Mucosa of rectum (tissue), 2 donors: ENCODE results near the gene CDRT15.
"Not testable (repeated sequence)": the region's sequence is repeated elsewhere in the genome, so short reads cannot be mapped to it uniquely, and the experiment has no call there.

Experiments
- H3K27ac ChIP-seq, 2 donors: one replicate each; pipeline ENCODE4 v1.7.0; 2013; ENCODE audit warnings: inconsistent platforms in 2 of 2, low read depth in 2 of 2, low read length in 2 of 2
- H3K27me3 ChIP-seq, 2 donors: one replicate each; pipeline ENCODE4 v1.7.0; 2013; ENCODE audit warnings: low read length in 2 of 2; ENCODE audit not compliant: control insufficient read depth in 2 of 2, insufficient read depth in 2 of 2
- H3K36me3 ChIP-seq, 2 donors: one replicate each; pipeline ENCODE4 v1.7.0; 2013; ENCODE audit warnings: low read length in 2 of 2; ENCODE audit not compliant: control insufficient read depth in 2 of 2, insufficient read depth in 2 of 2
- H3K4me1 ChIP-seq, 2 donors: one replicate each; pipeline ENCODE4 v1.7.0; 2013; ENCODE audit warnings: low read length in 2 of 2, mild to moderate bottlenecking in 1 of 2; ENCODE audit not compliant: control insufficient read depth in 2 of 2, insufficient read depth in 2 of 2
- H3K4me3 ChIP-seq, 2 donors: one replicate each; pipeline ENCODE4 v1.7.0; 2013; ENCODE audit warnings: low read length in 2 of 2
- H3K9ac ChIP-seq, 2 donors: one replicate each; pipeline ENCODE4 v1.7.0; 2013; ENCODE audit warnings: low read length in 2 of 2, low read depth in 1 of 2, mild to moderate bottlenecking in 1 of 2
- H3K9me3 ChIP-seq, 2 donors: one replicate each; pipeline ENCODE4 v1.7.0; 2013; ENCODE audit warnings: low read length in 2 of 2; ENCODE audit not compliant: control insufficient read depth in 2 of 2
- donor health status: healthy.
- donor health status: Normal muscosa, but diverticular disease.

CDRT15 gene

GRCh38 chr17:14236032-14236431, 630 bp downstream of the CDRT15 start:
- H3K9me3 ChIP-seq, H3K4me1 ChIP-seq, H3K9ac ChIP-seq, H3K27ac ChIP-seq, H3K36me3 ChIP-seq, H3K4me3 ChIP-seq, H3K27me3 ChIP-seq: not testable (repeated sequence)

GRCh38 chr17:14235047-14235446, 1.6 kb downstream of the CDRT15 start:
- not testable (repeated sequence) for H3K36me3 ChIP-seq, H3K9me3 ChIP-seq, H3K27ac ChIP-seq, H3K27me3 ChIP-seq, H3K9ac ChIP-seq, H3K4me1 ChIP-seq, H3K4me3 ChIP-seq

GRCh38 chr17:14231187-14231586, 5.5 kb downstream of the CDRT15 start:
- H3K4me1 ChIP-seq, H3K27me3 ChIP-seq, H3K9me3 ChIP-seq, H3K36me3 ChIP-seq, H3K27ac ChIP-seq, H3K4me3 ChIP-seq, H3K9ac ChIP-seq: not testable (repeated sequence)

- peaks cover 0 to 7% of the 10 kb centered on the region in 2 donors for H3K4me1 ChIP-seq
- no peak overlapping the region for H3K9ac ChIP-seq
- H3K27me3 ChIP-seq: no peaks in the 10 kb centered on the region
- H3K27ac ChIP-seq: no peak overlapping the region
- no peaks in the 10 kb centered on the region for H3K9me3 ChIP-seq
- H3K36me3 ChIP-seq: no peaks in the 10 kb centered on the region
- no peak overlapping the region for H3K4me3 ChIP-seq
Observed at GRCh38 chr17:14228903-14229302, 7.8 kb downstream of the CDRT15 start.

GRCh38 chr17:14227052-14227451, 9.6 kb downstream of the CDRT15 start:
- H3K9me3 ChIP-seq: no peaks in the 10 kb centered on the region
- H3K27me3 ChIP-seq: no peaks in the 10 kb centered on the region
- H3K36me3 ChIP-seq: no peaks in the 10 kb centered on the region
- H3K4me3 ChIP-seq: no peak overlapping the region
- peaks cover 0 to 7% of the 10 kb centered on the region in 2 donors for H3K4me1 ChIP-seq
- H3K9ac ChIP-seq: no peak overlapping the region
- no peak overlapping the region for H3K27ac ChIP-seq

- no peaks in the 10 kb centered on the region for H3K27me3 ChIP-seq
- H3K9me3 ChIP-seq: no peaks in the 10 kb centered on the region
- no peak overlapping the region for H3K4me3 ChIP-seq
- H3K27ac ChIP-seq: no peak overlapping the region
- H3K4me1 ChIP-seq: peaks cover 0 to 7% of the 10 kb centered on the region in 2 donors
- no peaks in the 10 kb centered on the region for H3K36me3 ChIP-seq
- no peak overlapping the region for H3K9ac ChIP-seq
Observed at GRCh38 chr17:14225254-14225980, 11.2 kb downstream of the CDRT15 start.

GRCh38 chr17:14222611-14223010, 14.1 kb downstream of the CDRT15 start:
- Histone ChIP-seq H3K27me3 (no peaks in the 10 kb centered on the region), H3K9ac (no peak overlapping the region), H3K36me3 (no peaks in the 10 kb centered on the region), H3K27ac (no peak overlapping the region), H3K9me3 (no peaks in the 10 kb centered on the region), H3K4me3 (no peak overlapping the region), H3K4me1 (peaks cover 0 to 2% of the 10 kb centered on the region in 2 donors)

- no peaks in the 10 kb centered on the region for H3K4me1 ChIP-seq
- no peaks in the 10 kb centered on the region for H3K9me3 ChIP-seq
- H3K27ac ChIP-seq: no peak overlapping the region
- no peak overlapping the region for H3K9ac ChIP-seq
- H3K36me3 ChIP-seq: peaks cover 2 to 5% of the 10 kb centered on the region in 2 donors
- H3K27me3 ChIP-seq: no peaks in the 10 kb centered on the region
- no peak overlapping the region for H3K4me3 ChIP-seq
Observed at GRCh38 chr17:14214271-14214670, 22.4 kb downstream of the CDRT15 start.

- Histone ChIP-seq H3K4me1 (no peaks in the 10 kb centered on the region), H3K27ac (no peak overlapping the region), H3K4me3 (no peak overlapping the region), H3K9me3 (no peaks in the 10 kb centered on the region), H3K27me3 (no peaks in the 10 kb centered on the region), H3K36me3 (peaks cover 10 to 15% of the 10 kb centered on the region in 2 donors), H3K9ac (no peak overlapping the region)
Observed at GRCh38 chr17:14212401-14212800, 24.3 kb downstream of the CDRT15 start.

- H3K4me3 ChIP-seq: no peak overlapping the region
- H3K27ac ChIP-seq: no peak overlapping the region
- no peaks in the 10 kb centered on the region for H3K9me3 ChIP-seq
- H3K4me1 ChIP-seq: no peaks in the 10 kb centered on the region
- no peak overlapping the region for H3K9ac ChIP-seq
- H3K27me3 ChIP-seq: no peaks in the 10 kb centered on the region
- H3K36me3 ChIP-seq: peaks cover 10 to 15% of the 10 kb centered on the region in 2 donors
Observed at GRCh38 chr17:14211801-14212200, 24.9 kb downstream of the CDRT15 start.
